Large intestine (tissue), 3 donors: Measurements from ENCODE around the gene DENR. TPM values are rescaled to one million over a fixed set of nuclear protein-coding genes. Genes with fewer than 3 reads are reported as not detected.
"Not testable (repeated sequence)": the region's sequence is repeated elsewhere in the genome, so short reads cannot be mapped to it uniquely, and the experiment has no call there.

Experiments
- DNase-seq, 2 donors: peaks; one replicate each; pipeline versions ENCODE4 v3.0.0 to v3.0.0-alpha.2; 2013
- H3K27ac ChIP-seq: one replicate; pipeline ENCODE4 v1.5.1; 2013; ENCODE audit warnings: low read length
- H3K27me3 ChIP-seq: 2 replicates; pipeline ENCODE4 v1.6.1; 2013; ENCODE audit warnings: low read length; ENCODE audit not compliant: control insufficient read depth, insufficient read depth
- H3K36me3 ChIP-seq: 2 replicates; pipeline ENCODE4 v1.6.1; 2013; ENCODE audit warnings: low read length; ENCODE audit not compliant: control insufficient read depth, insufficient read depth
- H3K4me1 ChIP-seq: one replicate; pipeline ENCODE4 v1.6.1; 2013; ENCODE audit warnings: low read length; ENCODE audit not compliant: control insufficient read depth, insufficient read depth
- H3K4me3 ChIP-seq: one replicate; pipeline ENCODE4 v1.5.1; 2013; ENCODE audit warnings: low read length
- H3K9me3 ChIP-seq: one replicate; pipeline ENCODE4 v1.6.1; 2013; ENCODE audit warnings: mild to moderate bottlenecking, low read depth, low read length, moderate library complexity; ENCODE audit not compliant: control insufficient read depth
- WGBS: methylation state at CpG from one replicate; pipeline ENCODE4 v1.1.5; 2013; ENCODE audit warnings: low lambda C conversion rate; ENCODE audit not compliant: insufficient coverage; 5-methylcytosine and 5-hydroxymethylcytosine counted together
- polyA plus RNA-seq: library from polyadenylated mRNA; unstranded; fragments of 120-200 nt; gene quantifications from one replicate; pipeline ENCODE4 v1.2.1, GENCODE V29; 2013

DENR gene
- polyA plus RNA-seq, 1 donor: 59.1 TPM

DNA sequence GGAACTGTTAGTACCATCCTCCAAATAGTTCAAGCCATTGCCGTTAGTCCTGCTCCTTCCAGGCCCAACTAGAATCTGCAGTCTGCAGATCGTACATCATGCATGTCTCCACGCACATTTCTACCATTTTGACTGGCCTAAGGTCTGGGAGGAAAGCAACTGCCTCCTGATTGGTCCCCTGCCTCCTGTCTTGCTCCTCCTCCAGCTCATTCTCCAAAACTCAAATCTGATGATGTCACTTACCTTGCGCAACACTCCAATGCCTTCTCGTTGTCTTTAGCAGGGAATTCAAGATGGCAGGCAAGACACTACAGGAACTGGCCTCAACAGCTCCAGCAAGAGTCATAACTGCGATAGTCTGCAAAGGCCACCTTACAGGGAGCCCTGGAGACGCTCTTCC, 12.3 kb upstream of the DENR start:
- H3K9me3 ChIP-seq: no peaks in the 10 kb centered on the region
- no CpG with 5 or more reads among the region's 7 CpGs for WGBS
- H3K27ac ChIP-seq: no peak overlapping the region
- no peaks in the 10 kb centered on the region for H3K27me3 ChIP-seq
- no peaks in the 10 kb centered on the region for H3K4me1 ChIP-seq
- H3K4me3 ChIP-seq: no peak overlapping the region
- no peak for DNase-seq
- H3K36me3 ChIP-seq: no peaks in the 10 kb centered on the region

DNA sequence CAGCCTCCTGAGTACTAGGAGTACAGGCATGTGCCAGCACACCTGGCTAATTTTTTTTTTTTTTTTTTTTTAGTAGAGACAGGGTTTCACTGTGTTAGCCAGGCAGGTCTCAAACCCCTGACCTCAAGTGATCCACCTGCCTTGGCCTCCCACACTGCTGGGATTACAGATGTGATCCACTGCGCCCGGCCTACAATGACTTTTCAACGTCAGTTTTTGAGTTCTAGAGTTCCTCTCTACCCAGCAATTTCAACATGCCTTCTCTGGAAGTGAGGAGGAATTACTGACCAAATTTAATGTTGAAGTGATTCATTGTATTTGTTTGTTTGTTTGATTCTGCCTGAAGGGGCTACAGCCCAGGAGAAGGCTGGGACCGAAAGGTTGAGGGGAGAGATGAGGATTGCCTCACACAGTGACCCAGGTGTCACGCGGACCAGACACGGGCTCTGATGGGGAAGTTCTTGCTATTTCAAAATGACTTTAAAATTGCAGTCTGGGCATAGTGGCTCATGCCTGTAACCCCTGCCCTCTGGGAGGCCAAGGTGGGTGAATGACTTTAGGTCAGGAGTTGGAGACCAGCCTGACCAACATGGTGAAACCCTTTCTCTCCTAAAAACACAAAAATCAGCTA, 8.6 kb upstream of the DENR start:
- Histone ChIP-seq H3K27ac (no peak overlapping the region), H3K27me3 (no peaks in the 10 kb centered on the region), H3K9me3 (no peaks in the 10 kb centered on the region), H3K4me3 (no peak overlapping the region), H3K4me1 (no peaks in the 10 kb centered on the region), H3K36me3 (no peaks in the 10 kb centered on the region)
- no peak for DNase-seq
- no CpG with 5 or more reads among the region's 7 CpGs for WGBS

GRCh38 chr12:122747224-122748135, 5.1 kb upstream of the DENR start:
- DNase-seq: no peak

DNA sequence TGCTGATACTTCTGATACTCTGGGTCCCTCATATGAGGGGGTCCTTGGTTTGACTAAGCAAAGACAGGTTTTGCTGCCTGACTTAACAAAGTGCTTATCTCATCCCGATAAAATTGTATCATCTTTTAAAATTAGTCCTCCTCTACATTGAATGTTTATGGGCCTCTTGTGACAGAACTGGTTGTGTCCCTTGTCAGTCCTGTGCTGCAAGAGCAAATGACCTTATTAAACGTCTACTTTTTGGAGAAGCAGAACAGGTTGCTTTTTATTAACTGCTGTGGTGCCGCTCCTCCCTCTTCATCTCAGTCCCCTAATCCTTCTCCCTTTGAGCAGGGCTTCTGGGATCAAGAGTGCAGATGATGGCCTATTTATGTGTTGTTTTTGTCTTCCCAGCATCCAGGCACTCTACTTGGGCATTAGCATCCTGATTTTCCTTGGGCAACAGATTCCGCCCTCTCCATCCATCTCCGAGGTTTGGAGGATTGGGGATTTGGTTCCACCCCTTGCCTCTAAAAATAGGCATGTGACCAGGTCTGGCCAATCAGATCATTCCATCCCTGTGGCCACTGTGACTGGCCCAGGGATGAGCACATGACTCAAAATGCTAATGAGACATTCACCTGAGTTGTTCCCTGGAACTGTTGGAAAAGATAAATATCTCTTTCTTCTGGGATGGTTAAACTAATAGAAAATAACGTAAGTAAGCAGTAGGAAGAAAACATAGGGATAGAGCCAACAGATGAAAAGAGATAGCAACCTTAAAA, 2.9 kb upstream of the DENR start:
- no peaks in the 10 kb centered on the region for H3K9me3 ChIP-seq
- no peak for DNase-seq
- 75% methylated on average over 2 of the region's 6 CpGs for WGBS
- H3K4me1 ChIP-seq: no peaks in the 10 kb centered on the region
- H3K4me3 ChIP-seq: no peak overlapping the region
- no peak overlapping the region for H3K27ac ChIP-seq
- H3K36me3 ChIP-seq: peaks cover 3% of the 10 kb centered on the region
- no peaks in the 10 kb centered on the region for H3K27me3 ChIP-seq

More at GRCh38 chr12:122747224-122748135, 5.1 kb upstream of the DENR start:
- WGBS: 94% methylated on average over 4 of the region's 9 CpGs
- H3K9me3 ChIP-seq: no peaks in the 10 kb centered on the region
- no peak overlapping the region for H3K27ac ChIP-seq
- H3K4me1 ChIP-seq: no peaks in the 10 kb centered on the region
- H3K36me3 ChIP-seq: no peaks in the 10 kb centered on the region
- no peaks in the 10 kb centered on the region for H3K27me3 ChIP-seq
- no peak overlapping the region for H3K4me3 ChIP-seq

DNA sequence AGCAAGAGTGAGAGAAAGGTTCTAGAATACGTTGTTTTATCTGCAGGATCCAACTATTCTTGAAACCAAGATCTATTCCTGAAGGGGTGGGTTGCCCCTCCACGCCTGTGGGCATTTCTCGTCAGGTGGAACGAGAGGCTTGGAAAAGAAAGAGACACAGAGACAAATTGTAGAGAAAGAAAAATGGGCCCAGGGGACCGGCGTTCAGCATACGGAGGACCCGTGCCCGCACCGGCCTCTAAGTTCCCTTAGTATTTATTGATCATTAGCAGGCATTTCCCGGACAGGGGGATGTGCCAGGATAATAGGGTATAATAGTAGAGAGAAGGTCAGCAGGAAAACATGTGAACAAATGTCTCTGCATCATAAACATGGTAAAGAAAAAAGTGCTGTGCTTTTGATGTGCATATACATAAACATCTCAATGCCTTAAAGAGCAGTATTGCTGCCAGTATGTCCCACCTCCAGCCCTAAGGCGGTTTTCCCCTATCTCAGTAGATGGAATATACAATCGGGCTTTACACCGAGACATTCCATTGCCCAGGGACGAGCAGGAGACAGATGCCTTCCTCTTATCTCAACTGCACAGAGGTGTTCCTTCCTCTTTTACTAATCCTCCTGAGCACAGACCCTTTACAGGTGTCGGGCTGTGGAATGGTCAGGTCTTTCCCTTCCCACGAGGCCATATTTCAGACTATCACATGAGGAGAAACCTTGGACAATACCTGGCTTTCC, 1.7 kb upstream of the DENR start:
- not testable (repeated sequence) for H3K4me3 ChIP-seq, H3K9me3 ChIP-seq, H3K36me3 ChIP-seq, DNase-seq, H3K27ac ChIP-seq, H3K27me3 ChIP-seq, H3K4me1 ChIP-seq
- no CpG with 5 or more reads among the region's 17 CpGs for WGBS

DNA sequence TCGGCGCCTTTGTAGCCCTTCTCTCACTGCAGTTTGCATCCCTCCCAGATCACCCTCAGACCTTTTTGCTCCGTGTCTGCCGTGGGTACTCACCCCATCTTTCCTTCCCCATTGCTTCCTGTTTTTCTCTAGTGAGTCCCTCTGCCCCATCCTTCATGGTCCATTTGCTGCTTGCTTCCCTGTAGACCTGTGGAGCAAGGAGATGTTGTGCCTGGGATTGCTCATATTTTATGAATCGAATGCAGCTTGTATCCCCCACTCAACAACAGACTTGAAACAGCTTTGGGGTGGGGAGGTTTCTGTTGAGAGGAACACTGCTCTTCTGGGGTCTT, 661 bp downstream of the DENR start:
- Histone ChIP-seq H3K36me3 (peaks cover 29% of the 10 kb centered on the region), H3K4me1 (no peaks in the 10 kb centered on the region), H3K4me3 (peak overlapping the region; percentile 86), H3K27me3 (no peaks in the 10 kb centered on the region), H3K9me3 (no peaks in the 10 kb centered on the region), H3K27ac (peak overlapping the region; percentile 71)
- no peak for DNase-seq
- WGBS: no CpG with 5 or more reads among the region's 5 CpGs

GRCh38 chr12:122754790-122755189, 2.2 kb downstream of the DENR start:
- Histone ChIP-seq H3K27ac (no peak overlapping the region), H3K36me3 (peaks cover 40% of the 10 kb centered on the region), H3K4me3 (no peak overlapping the region), H3K9me3 (no peaks in the 10 kb centered on the region), H3K4me1 (no peaks in the 10 kb centered on the region), H3K27me3 (no peaks in the 10 kb centered on the region)
- WGBS: 80% methylated on average over 1 of the region's 1 CpG
- DNase-seq: no peak

DNA sequence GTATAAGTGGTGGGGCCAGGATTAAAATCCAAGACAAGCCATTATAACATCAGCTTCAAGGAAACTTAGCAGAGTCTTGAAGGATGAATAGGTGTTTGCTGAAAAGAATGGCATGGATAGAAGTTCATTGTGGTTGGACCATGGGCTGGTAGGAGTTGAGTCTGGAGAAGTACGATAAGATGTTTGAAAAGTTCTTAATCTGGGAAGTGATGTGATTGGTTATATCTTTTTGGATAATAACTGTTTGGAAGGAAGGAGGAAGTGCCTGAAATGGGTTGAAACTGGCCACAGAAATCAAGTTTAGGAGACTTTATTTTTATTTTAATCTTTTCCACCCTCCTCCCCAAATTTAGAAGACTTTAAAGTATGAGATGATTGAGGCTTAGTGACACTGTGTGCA, 4.9 kb downstream of the DENR start:
- Histone ChIP-seq H3K27me3 (no peaks in the 10 kb centered on the region), H3K36me3 (peaks cover 57% of the 10 kb centered on the region), H3K27ac (no peak overlapping the region), H3K9me3 (no peaks in the 10 kb centered on the region), H3K4me3 (no peak overlapping the region), H3K4me1 (no peaks in the 10 kb centered on the region)
- DNase-seq: no peak
- WGBS: no CpG with 5 or more reads among the region's 1 CpG

DNA sequence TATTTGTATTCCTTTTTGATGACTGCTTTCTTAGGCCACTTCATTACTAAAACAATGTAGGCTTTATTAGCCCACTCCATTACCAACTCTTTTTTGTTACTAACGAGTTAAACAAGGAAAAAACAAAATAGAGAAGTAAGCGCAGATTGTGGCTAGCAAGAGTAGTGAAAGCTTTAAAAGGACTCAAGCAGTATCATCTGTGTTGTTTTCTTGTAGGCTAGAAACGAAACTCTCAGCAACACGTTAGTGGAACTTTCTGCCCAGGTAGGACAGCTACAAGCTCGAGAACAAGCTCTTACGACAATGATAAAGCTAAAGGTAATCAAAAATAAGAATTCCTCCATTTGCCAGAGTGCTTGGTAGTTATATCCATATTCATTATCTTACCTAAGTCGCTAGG, 32.9 kb downstream of the DENR start:
- Histone ChIP-seq H3K9me3 (no peaks in the 10 kb centered on the region), H3K27ac (no peak overlapping the region), H3K36me3 (no peaks in the 10 kb centered on the region), H3K27me3 (no peaks in the 10 kb centered on the region), H3K4me3 (no peak overlapping the region), H3K4me1 (no peaks in the 10 kb centered on the region)
- DNase-seq: no peak
- 92% methylated on average over 2 of the region's 7 CpGs for WGBS

GRCh38 chr12:122788387-122788786, 35.8 kb downstream of the DENR start:
- WGBS: 92% methylated on average over 2 of the region's 4 CpGs
- no peak for DNase-seq

More at GRCh38 chr12:122788387-122788786, 35.8 kb downstream of the DENR start:
- Histone ChIP-seq H3K9me3 (no peaks in the 10 kb centered on the region), H3K36me3 (no peaks in the 10 kb centered on the region), H3K4me3 (no peak overlapping the region), H3K4me1 (no peaks in the 10 kb centered on the region), H3K27me3 (no peaks in the 10 kb centered on the region), H3K27ac (no peak overlapping the region)
